GM21576 (cell line): ENCODE results near the gene FAT2.

Experiments used
- ATAC-seq: cut with Tn5 transposase; IDR thresholded peaks from one replicate; pipeline ENCODE4 v1.9.1; 2021; ENCODE audit warnings: mild to moderate bottlenecking, moderate library complexity; ENCODE audit not compliant: unreplicated experiment

Gene FAT2, protein sequence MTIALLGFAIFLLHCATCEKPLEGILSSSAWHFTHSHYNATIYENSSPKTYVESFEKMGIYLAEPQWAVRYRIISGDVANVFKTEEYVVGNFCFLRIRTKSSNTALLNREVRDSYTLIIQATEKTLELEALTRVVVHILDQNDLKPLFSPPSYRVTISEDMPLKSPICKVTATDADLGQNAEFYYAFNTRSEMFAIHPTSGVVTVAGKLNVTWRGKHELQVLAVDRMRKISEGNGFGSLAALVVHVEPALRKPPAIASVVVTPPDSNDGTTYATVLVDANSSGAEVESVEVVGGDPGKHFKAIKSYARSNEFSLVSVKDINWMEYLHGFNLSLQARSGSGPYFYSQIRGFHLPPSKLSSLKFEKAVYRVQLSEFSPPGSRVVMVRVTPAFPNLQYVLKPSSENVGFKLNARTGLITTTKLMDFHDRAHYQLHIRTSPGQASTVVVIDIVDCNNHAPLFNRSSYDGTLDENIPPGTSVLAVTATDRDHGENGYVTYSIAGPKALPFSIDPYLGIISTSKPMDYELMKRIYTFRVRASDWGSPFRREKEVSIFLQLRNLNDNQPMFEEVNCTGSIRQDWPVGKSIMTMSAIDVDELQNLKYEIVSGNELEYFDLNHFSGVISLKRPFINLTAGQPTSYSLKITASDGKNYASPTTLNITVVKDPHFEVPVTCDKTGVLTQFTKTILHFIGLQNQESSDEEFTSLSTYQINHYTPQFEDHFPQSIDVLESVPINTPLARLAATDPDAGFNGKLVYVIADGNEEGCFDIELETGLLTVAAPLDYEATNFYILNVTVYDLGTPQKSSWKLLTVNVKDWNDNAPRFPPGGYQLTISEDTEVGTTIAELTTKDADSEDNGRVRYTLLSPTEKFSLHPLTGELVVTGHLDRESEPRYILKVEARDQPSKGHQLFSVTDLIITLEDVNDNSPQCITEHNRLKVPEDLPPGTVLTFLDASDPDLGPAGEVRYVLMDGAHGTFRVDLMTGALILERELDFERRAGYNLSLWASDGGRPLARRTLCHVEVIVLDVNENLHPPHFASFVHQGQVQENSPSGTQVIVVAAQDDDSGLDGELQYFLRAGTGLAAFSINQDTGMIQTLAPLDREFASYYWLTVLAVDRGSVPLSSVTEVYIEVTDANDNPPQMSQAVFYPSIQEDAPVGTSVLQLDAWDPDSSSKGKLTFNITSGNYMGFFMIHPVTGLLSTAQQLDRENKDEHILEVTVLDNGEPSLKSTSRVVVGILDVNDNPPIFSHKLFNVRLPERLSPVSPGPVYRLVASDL (N-terminal part only)

DNA sequence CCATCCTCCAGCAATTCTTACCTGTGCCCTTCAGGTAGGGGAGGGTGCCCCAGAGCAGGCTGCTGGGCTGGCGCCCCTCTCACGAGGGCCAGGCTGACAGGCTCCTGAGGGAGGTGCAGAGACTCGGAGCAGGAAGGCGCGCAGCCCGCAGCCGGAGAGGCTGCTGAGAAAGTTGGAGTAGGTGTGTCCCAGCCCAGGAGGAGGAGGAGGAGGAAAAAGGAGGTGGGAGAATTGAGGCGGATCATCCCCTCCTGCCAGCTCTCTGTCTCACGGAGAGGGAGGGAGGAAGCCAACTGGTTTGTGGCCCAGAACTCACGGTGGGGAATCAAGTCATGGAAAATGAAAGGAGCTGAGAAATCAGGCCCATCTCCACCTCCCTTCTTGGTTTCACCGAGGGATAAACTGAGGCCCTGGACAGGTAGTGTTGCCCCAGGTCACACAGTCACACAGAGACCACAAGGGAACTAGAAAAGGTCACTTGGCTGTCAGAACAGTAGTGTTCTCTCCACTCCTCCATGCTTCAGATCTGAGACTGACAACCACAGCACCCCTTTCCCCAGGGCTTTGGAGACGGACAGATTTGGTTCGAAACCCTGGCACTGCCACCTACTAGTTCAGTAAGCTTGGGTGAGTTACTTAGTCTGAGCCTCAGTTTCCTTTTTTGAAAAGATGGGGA is at the start of gene FAT2:
FAT2 (minus strand) TSS at position 188 of the 676 bp plus-strand sequence. CDS start 22,400 bp downstream, outside the sequence.
- ATAC-seq, result no peak

DNA sequence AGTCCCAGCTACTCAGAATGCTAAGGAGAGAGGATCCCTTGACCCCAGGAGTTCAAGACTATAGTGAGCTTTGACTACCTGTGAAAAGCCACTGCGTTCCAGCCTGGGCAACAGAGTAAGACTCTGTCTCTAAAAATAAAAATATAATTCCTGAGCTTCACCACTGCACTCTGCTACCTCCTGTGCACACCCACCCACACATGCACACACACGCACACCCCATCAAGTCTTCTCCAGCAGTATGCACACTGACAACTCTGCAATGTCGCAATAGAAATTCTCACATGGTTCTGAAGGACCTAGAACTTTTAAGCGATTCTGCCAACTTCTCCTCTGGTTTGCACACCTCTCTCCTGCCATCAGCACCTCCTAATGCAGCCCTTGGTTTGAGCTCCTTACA is 47.5 kb upstream of the FAT2 start:
- ATAC-seq, result no peak

DNA sequence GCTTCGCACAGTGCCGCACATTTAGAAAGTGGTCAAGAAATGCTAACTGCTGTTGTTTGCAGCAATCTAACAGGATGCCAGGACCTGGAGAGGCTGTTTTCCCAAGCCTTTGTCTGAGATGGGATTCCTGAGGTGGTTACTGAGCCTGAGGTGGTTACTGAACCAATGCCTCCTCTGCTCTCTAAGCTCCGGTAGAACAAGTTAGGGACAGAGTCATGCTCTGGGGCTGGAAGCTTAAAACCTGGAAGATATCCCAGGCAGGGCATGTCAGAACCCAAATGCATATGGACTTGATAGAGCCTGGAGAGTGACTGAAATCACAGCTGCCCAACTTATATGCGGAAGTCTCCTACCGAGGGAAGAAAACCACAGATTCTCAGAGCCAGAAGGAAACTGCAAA is 46.5 kb upstream of the FAT2 start:
- no peak for ATAC-seq

DNA sequence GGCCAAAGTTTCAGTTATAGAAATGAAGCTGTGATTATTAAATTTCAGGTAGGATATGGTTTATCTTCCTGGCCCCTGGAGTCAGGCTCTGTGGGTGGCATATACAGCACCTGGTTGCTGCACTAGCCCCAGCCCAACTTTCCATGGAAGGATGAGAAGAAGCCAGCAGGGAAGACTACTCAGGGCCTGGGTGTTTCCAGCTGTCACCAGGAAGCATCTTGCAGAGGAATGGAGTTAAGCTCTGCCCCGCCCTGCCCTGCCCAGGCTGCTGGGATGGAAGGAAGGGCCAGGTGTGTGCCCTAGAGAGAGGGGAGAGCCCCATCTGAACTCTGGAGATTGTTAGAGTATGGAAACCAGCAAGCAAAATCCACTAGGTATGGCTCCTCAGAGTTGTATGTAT is 42.8 kb upstream of the FAT2 start:
- no peak for ATAC-seq

DNA sequence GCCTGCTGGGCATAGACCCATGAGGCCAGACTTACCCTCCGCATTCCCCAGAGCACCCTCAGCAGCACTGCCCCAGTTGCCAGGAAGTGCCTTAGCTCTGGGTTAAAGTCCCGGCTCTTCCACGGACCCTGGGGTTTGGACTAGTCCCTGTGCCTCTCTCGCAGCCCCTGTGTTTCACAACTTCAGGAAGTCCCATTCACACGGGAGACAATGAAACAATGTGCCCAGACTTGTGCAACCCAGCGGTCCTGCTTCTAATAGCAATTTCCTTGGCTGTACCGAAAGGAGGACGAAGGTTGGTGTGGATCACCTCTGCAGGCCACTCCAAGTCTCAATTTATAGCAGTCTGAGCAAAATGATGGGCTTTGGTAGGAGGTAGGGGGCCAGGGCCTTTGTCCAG is 41.8 kb upstream of the FAT2 start:
- ATAC-seq, result no peak

DNA sequence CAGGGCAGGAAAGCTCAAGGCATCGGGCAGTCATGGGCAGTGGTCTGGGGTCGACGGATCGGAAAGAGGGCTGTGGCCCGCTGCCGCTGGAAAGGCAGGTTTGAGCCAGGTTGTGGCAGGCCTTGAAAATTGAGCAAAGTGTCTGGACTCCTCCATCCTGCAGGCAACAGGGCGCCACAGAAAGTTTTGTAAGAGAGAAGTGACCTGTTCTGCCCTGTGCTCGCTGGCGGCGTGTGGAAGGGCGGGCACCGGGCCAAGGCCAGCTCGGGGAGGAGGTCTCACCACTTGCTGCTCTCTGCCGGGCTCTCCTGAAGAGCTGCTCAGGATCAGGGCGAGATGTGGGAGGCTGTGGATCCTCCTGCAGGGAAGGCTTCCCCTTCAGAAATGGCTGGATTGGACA is 41.4 kb upstream of the FAT2 start:
- no peak for ATAC-seq

DNA sequence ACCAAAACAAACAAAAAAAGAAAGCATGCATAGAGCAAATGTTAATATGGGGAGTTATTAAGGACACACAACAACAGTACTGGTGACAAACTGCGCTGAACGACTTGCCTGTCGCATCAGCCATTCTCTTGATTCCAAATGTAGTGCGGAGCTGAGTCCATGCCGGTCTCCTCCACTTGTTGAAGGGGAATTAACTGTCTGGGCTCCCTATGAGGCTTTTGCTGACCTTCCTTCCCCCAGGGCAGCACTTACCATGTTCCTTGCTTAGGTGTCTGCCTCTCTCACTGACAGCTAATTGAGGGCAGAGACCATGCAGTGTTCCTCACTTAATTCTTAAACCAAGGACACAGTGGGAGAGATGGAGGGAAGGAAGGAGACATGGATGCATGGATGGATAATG is 40.8 kb upstream of the FAT2 start:
- no peak for ATAC-seq

DNA sequence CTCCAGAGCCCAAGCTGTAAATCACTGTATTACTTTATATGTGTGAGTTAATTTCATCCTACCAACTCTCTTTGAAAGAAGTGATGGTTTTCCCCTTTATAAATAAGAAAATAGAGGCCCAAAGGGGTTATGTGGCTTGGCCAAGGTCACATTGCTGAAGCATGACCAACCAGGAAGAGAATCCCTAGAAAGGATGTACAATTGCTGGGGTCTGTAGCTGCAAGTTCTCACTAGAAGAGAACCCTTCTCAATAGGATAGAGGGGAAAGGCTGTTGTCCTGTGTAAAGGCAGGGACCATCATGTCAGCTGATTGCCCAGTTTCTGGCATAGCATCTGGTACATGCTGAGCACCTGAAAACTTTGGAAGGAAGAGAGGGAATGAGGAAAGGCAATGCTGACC is 39.0 kb upstream of the FAT2 start:
- no peak for ATAC-seq

DNA sequence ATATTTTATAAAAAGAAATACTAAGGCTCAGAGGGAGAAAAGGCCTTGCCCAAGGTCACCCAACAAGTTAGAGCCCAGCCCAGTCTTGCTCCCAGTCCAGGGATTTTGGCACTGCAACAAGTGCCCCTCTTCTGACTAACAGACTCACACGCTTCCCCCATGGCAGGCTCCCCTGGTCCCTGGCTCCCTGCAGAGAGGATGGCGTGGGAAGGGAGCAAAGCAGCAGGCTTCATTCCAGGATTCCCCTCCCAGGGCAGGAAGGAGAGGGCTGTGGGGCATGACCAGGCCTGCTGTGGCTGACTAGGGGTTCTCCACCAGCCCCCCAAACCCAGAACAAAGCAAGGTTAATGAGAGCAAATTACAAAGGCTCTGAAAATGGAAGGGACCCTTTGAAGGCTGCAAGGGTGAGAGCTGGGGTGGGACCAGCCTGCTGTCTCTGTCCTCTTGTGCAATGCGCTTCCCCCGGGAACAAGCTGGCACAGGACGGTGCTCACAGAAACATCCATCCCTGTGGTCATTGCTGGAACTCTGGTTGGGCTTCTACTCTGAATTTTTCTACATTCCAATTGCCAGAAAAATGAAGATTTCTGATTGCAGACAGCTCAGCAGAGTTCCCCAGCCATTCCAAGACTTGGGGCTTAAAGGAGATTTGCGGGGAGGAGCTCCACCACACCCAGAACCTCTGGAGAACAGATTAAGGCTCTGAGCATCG is 37.1 kb upstream of the FAT2 start:
- ATAC-seq, result no peak

DNA sequence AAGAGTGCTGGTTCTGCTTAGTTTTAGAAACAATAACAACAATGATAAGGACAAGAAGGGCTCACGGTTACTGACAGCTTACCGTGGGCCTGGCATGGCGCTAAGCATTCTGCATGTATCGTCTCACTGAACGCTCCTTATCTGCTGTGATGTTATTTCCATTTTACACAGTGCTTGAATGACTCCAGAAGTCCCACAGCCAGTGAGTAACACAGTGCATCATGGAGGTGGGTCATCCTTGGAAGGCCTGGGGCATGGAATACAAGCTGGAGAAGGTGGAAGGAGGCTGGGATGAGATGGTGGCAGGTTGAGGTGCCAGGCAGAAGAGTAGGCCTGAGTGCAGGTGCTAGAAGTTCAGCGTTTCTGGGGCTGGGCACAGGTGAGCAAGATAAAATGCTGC is 36.5 kb upstream of the FAT2 start:
- no peak for ATAC-seq

DNA sequence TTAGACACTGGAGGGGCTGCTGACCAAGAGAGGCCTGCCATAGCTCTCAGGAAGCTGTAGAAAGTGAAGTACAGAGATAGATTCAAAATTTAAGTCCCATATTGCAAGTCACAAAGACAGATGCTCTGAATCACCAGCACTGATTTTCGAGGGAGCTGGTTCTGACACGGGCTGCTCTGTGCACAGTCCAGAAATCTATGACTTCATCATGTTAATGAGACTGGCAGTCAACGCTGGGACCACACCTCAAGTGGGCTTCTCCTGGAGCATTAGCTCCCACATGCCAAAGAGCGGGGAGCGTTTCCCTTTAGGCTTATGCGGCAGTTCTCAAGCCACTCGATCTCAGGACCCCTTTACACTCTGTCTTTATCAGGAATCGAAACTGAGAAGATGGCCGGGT is 34.2 kb upstream of the FAT2 start:
- no peak for ATAC-seq

DNA sequence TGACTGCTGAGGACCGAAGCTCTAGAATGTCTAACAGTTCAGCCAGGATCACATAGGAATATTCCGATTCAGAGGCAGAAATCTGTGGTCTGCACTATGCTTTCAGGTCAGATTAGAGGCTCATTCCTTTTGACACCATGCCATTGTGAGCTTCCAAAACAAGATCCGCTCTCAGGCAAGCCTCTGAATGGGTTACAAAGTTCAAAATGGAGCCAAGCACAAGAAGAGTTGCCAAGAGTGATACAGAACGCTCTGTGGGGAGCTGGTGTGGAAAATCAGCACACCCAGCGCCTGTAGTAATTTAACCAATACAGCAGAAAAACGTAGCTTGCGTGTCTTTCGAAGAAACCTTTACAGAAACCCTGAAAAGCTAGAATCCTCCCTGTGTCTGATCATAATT is 33.3 kb upstream of the FAT2 start:
- ATAC-seq, result no peak

DNA sequence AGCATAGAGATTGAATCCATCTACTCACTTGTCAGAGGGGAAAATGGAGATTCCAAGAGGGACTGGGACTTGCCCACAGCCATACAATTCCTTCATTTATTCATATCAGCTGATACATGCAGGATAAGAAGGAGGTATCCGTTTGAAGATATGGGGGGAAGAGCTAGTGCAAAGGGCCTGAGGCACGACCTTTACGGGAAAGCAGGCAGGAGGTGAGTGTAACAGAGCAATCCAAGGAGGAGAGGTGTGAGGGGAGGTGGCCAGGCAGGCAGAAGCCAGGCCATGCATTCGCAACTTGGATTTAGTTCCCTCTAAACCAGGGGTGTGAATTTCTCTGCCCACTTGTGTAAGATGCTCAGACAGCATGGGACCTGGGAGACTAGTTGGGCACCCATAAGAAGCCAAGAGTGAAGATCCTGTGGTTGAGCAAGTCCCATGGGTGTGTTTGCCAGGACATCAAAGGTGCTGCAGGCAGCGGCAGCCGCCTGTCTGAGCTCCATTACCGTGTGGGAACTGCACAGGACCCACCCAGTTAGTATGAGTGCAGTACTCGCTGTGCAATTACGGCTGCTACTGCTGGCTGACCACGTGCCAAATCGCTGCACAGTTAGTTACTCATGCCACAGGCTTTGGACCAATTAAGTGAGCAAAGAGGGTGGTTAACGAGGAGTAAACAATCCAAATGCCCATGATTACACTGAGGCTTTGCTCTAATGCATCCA is 31.4 kb upstream of the FAT2 start:
- no peak for ATAC-seq

DNA sequence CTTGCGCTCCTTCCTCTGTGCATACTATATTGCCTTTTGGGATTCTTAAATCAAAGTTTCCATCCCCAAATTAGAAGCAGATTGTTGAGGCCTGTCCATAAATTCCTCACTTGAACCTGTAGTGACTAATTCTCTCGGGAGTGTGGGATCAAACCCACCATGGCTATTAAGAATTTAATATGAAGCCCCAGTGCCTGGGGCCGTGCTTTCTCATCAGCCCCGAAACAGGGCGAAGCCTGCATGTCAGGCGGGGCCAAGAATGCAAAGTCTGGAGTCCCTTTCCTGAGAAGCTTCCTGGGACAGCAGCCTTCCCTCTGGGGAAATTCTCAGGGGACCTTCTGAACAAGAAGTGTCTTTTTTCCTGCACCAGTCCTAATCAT is 29.3 kb upstream of the FAT2 start:
- ATAC-seq, result no peak

DNA sequence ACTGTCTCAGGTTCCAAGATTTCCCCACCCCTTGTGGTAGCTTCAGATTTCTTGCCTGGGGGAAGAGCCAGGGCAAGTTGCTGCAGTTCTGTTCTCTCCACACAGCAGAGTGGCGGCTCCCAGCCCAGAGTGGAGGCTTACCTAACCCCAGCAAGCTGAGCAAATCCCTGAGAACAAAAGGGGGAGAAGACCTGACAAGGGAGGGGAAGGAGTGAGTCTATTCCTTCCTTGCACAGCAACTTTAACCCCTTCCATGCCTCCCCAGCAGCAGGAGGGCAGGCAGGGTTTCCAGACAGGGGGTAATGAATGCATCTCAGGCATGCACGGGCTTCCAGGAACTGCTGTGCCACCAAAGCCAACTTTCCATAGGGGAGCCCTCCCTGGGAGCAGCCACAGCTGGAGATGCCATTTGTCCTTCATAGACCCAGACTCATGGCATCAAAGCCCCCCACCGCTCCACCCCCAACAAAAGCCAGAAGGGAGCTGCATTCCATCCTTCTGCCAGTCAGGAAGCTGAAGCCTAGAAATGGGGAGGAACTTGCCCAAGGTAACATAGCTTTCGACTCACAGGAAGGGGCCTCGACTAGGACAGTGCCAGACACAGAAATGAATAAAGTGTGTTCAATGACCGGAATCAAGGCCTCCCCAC is 28.8 kb upstream of the FAT2 start:
- ATAC-seq, result no peak

DNA sequence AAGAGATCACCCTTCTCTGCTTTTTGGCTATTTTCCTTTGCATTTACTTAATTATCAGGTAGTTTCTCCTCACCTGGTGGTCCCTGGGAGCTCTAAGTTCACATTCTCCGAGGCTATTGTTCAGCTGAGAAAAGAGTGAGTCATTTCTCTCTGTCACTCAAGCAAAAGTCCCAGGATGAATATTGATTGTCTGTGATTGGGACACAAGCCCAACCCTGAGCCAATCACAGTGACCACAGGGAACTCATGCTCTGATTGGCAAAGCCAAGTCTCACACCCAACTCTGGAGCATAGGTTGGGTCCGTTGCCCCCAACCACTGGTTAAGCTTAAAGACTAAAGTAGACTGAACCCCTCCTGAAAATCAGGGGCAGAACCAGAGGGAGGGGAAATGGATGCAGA is 27.8 kb upstream of the FAT2 start:
- no peak for ATAC-seq

DNA sequence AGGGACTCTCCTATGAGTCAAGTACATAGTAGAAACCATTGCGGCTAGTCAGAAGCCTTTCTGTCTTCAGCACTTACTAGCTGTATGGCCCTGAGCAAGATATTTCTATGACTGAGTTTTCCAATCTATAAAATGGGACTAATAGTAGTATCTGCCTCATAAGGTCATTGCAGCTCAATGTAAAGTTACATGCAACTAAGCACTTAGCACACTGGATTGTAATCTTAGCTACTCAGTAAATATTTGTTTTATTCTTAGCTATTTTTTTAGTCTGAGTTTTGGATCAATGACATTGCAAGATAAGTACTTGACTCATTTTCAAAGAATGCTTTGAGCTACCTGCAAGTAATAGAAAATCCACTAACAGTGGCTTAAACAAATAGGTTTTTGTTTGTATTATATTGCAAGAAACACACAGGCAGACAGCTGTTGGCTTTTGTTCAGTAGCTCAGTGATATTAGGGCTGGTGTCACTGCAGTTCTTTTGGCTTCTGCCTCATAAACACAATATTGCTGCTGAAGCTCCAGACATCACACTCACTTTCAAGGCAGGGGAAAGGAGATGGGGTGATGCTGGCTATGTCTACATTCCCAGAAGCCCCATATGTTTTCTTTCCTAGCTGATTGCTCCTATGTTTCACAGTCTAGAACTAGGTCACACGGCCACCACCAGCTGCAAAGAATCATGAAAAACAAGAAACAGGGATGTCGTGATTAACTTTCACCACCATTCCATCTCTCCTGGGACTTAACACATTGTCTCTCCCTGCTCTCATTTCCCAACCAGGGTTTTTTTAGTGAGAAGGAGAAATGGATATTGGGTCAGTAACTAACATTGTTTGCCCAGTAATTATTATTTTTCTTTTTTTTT is 26.9 kb upstream of the FAT2 start:
- no peak for ATAC-seq

DNA sequence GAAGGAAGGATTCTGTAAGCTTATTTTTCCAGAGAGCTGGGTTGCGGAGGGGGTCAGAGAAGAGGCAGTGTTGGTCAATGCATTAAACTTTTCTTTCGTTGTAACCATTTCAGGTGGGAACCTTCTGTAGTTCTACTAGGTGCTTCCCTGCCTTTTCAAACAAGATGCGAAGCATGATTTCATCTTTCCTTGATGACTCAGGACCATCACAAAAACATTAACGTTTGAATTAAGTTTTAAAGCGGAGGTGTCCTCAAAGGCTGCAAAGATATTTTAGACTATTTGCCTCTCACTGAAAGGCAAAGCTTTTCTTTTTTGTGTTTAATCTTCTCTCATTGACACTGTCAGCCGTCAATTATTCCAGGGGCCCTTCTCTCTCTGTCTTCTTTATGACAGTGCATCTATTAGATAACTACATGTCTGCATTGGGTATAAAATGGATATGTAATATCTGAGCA is 26.3 kb upstream of the FAT2 start:
- no peak for ATAC-seq
